ENCODE results near the gene ZFP1.
"Not testable (repeated sequence)": the region's sequence is repeated elsewhere in the genome, so short reads cannot be mapped to it uniquely, and the experiment has no call there.

Gene ZFP1

GRCh38 chr16:75112734-75113491 lies 35.4 kb upstream of the ZFP1 start:
- DNase-seq (ENCODE audit: insufficient read length, low spot score), result no peak
- FAIRE-seq, result no peak

DNA sequence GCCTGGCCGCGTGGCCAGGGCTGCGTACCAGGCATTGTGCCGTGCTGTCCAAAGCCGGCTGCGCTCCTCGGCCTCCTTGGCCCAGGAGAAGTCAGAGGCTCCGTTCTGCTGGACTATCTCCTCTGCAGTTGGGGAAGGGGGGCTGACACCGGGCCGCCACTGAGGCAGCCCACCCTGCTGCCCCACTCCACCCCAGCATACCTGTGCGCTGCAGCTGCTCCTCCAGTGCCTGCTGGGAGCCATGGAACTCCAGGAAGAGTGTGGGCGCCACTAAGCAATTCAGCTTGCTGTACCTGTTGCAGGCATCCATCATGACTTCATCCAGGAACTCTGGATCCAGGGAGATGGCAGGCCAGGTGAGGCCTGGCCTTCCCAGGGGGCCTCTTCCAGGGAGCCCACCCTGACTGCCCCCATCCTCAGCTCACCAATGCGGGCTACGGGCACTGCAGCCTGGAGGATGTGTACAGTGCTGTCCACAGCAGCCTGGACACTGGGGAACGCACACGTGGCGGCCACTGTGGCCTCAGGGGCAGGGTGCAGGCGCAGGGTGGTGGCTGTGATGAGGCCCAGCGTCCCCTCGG lies 34.7 kb upstream of the ZFP1 start:
- DNase-seq (ENCODE audit: insufficient read length, low spot score) (no peak), FAIRE-seq (no peak)

GRCh38 chr16:75114179-75114945 lies 34.0 kb upstream of the ZFP1 start:
- no peak for FAIRE-seq
- no peak for DNase-seq (ENCODE audit: insufficient read length, low spot score)

DNA sequence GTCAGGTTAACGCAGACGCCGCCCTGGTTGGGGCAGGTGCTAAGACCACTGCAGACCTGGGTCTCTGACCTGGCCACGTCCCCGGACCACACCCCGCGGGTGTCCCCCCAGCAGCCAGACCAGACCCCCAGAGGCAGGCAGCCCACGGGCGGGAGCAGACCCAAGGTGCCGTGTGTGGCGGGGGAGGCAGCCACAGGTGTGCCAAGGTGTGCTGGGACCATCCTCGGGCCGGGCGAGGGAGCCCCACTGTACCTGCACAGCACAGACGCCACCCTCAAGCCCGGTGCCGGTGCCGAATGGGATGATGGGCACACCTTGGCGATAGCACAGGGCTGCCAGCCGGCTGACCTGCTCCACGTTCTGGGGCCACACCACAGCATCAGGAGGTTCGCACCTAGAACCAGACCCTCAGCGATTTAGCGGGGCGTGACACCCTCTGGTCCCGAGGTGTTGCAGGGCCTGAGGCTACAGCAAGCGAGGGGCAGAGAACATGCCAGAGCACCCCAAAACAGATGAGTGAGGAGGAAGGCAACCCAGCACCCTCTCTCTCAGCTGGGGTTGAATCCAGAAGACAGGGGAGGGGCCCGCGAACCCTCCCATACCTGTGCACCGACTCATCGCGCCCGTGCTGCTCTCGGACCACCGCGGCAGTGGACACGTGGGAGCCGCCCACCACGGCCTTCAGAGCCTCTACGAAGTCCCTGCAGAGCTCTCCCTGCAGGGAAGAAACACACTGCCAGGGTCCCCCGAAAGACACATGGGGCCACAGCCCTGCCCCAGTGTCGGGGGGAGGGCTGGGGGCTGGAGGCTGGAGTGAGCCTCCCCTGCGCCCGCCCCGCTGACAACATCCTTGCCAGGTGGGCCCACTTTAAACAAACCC lies 33.1 kb upstream of the ZFP1 start:
- no peak for DNase-seq (ENCODE audit: insufficient read length, low spot score)
- FAIRE-seq, result no peak

- FAIRE-seq (no peak), DNase-seq (ENCODE audit: insufficient read length, low spot score) (no peak)
Observed at GRCh38 chr16:75116081-75116910, 32.0 kb upstream of the ZFP1 start, which contains the start of gene LDHD. Gene LDHD, minus strand, starts transcription at chr16:75116780. Its CDS starts 60 bp downstream, at chr16:75116720.

DNA sequence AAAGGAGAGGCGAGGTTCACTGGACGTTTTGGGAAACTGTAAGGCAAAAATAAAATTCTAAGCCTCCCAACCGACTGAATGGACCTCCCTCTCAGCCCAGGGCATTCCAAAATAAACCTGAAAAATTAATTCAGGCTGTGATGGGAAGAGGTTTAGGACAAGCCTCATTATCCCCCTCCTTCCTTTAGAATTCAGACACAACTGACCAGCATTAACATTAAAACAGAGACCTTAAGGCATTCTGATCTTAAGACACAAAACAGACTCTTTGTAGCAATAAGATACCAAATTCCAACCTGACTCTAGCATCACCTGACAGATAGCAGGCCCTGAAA lies 31.4 kb upstream of the ZFP1 start:
- DNase-seq (ENCODE audit: insufficient read length, low spot score), result no peak
- no peak for FAIRE-seq

DNA sequence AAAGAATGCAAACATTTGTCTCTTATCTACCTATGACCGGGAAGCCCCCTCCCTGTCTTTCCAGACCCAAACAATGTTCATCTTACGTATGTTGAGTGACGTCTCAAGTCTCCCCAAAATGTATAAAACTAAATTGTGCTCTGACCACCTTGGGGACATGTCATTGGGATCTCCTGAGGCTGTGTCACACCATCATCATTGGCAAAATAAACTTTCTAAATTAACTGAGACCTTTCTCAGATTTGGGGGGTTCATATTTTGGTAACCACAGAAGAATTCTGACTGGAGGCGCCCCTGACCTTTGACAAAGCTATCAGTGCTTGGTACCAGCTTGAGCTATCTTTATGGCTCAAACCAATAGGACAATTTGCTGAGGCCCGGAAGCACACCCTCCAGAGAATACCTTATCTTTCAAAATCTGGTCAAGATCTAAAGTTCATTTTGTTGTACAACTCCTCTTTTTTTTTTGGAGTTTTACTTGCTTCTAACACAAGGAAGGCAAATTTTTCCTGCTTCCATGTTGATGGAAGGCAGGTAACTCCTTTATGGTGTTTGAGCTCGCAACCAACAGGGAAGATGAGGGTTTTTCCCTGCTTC lies 29.3 kb upstream of the ZFP1 start:
- no peak for DNase-seq (ENCODE audit: insufficient read length, low spot score)
- no peak for FAIRE-seq

GRCh38 chr16:75120253-75120652 lies 28.1 kb upstream of the ZFP1 start:
- DNase-seq (ENCODE audit: insufficient read length, low spot score), result no peak
- FAIRE-seq, result no peak

- FAIRE-seq (no peak), DNase-seq (ENCODE audit: insufficient read length, low spot score) (no peak)
Observed at GRCh38 chr16:75121949-75122568, 26.3 kb upstream of the ZFP1 start.

DNA sequence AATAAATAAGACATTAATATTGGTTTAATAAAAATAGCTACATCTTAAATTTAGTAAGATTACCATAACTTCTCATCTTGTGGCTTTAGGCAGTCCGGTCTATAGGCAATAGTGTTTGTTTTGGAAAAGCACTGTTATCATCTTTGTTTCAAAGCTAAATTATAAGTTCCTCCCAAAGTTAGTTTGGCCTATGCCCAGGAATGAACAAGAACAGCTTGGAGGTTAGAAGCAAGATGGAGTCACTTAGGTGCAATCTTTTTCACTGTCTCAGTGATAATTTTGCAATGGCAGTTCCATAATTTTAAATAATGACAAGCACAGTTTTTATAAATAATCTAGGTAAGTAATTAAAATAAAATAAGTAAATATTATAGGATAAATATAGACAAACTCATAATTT lies 25.7 kb upstream of the ZFP1 start:
- FAIRE-seq, result no peak
- no peak for DNase-seq (ENCODE audit: insufficient read length, low spot score)

GRCh38 chr16:75127713-75128415 lies 20.5 kb upstream of the ZFP1 start:
- FAIRE-seq, result no peak
- no peak for DNase-seq (ENCODE audit: insufficient read length, low spot score)

DNA sequence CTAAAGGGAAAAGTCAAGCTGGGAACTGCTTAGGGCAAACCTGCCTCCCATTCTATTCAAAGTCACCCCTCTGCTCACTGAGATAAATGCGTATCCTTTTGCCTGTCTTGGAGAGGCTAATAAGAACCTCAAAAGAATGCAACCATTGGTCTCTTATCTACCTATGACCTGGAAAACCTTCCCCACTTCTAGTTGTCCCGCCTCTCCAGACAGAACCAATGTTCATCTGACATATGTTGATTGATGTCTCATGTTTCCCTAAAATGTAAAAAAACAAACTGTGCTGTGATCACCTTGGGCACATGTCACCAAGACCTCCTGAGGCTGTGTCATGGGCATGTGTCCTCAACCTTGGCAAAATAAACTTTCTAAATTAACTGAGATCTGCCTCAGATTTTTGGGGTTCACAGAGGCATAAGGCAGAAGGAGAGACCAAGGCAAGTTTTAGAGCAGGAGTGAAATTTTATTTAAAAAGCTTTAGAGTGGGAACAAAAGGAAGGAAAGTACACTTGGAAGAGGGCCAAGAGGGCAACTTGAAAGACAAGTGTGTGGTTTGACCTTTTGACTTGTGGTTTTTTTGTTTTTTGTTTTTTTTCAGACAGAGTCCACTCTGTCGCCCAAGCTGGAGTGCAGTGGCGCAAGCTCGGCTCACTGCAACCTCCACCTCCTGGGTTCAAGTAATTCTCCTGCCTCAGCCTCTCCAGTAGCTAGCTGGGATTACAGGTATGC lies 18.7 kb upstream of the ZFP1 start:
- not testable (repeated sequence) for DNase-seq (ENCODE audit: insufficient read length, low spot score); FAIRE-seq

DNA sequence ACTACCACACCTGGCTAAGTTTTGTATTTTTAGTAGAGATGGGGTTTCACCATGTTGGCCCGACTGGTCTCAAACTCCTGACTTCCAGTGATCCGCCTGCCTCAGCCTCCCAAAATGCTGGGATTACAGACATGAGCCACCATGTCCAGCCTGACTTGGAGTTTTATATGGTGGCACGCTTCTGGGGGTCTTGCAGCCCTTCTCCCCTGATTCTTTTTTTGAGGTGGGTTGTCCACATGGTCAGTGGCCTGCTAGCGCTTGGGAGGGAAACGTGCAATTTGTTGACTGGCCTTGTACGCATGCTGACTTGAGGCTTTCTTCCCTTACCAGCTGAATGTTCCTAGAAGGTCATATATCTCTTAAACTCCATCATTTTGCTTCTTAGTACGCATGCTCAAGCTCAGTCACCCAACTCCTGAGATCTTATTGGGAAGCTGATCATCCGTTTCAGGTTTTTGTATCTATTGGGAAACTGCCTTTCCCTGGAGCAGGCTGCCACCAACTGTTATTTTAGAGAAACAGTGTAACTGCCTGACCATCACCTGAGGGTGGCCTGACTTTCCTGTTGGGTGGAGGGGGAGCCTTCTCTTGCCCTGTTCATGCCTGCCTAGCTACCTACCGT lies 18.1 kb upstream of the ZFP1 start:
- no peak for FAIRE-seq
- no peak for DNase-seq (ENCODE audit: insufficient read length, low spot score)

DNA sequence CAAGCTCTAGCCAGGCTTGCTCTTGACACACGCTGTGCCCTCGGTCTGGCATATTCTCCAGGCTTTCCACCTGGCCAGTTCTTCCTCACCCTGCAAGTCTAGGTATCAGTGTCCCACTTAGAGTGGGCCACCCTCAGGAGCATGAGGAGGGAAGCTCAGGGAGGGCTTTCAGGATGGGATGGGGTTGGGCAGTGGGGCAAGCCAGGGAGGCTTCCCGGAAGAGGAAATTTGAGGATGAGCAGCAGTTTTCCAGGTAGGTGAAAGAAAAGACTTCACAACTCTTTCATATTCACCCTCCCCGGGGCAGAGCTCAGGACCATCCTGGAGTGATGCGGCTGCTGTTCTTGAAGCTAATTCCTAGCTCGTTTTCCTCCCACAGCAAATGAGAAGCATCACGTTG lies 17.2 kb upstream of the ZFP1 start:
- DNase-seq (ENCODE audit: insufficient read length, low spot score) (no peak), FAIRE-seq (no peak)

DNA sequence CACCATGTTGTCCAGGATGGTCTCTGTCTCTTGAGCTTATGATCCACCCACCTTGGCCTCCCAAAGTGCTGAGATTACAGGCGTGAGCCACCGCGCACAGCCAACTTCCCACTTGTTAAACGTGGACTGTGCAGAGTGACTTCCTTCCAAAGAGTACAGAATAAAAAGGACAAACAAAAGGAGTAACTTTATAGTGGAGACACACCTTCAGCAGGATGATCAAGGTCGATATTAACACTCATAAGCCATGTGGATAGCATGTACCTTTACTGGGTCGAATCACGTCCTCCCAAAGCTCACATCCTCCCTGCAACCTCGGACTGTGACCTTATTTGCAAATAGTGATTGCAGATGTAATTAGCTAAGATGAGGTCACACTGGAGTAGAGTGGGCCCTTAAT lies 10.1 kb upstream of the ZFP1 start:
- DNase-seq (ENCODE audit: insufficient read length, low spot score), result no peak
- no peak for FAIRE-seq

DNA sequence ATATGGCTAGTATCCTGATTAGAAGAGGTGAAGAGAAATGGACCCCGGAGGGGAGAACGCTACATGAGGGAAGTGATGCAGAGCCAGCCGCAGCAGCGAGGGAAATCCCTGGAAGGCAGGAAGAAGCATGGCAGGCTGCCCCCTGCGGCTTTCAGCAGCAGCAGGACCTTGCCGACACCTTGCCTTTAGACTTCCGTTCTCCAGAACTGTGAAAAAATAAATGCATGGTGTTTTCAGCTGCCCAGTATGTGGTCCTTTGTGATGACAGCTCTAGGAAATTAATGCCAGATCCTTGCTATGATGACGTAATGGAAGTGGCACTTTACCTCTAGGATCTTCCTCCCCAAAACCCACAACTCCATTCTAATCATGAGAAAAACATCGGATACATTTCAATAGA lies 9.7 kb upstream of the ZFP1 start:
- no peak for FAIRE-seq
- no peak for DNase-seq (ENCODE audit: insufficient read length, low spot score)

DNA sequence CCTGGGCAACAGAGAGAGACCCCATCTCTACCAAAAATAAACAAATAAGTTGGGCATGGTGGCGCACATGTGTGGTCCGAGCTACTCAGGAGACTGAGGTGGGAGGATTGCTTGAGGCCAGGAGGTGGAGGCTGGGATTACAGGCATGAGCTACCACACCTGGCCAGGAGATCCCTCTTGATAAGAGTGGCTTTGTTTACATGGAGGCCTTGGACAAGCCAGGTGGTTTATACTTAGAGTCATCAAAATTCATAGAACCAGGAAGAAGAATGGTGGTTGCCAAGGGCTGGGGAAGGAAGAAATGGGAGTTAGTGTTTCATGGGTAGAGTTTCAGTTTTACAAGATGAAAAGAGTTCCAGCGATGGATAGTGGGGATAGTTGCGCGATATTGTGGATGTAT lies 8.8 kb upstream of the ZFP1 start:
- no peak for FAIRE-seq

GRCh38 chr16:75143941-75144340 lies 4.4 kb upstream of the ZFP1 start:
- DNase-seq (ENCODE audit: insufficient read length, low spot score) (no peak), FAIRE-seq (no peak)

More for the DNA sequence above, 8.8 kb upstream of the ZFP1 start:
- DNase-seq (ENCODE audit: insufficient read length, low spot score), result no peak

All from GM19239 (cell line).